SIG-M5 treated with dmso at 0.1 percent for 504 hours (cell line): ENCODE measurements around the gene ARSA.
"Not testable (repeated sequence)": the region's sequence is repeated elsewhere in the genome, so short reads cannot be mapped to it uniquely, and the experiment has no call there.

Experiments
- DNase-seq: peaks from one replicate; lab custom pipeline; 2025; ENCODE audit not compliant: unreplicated experiment; lab: John Stamatoyannopoulos, UW

ARSA gene

DNA sequence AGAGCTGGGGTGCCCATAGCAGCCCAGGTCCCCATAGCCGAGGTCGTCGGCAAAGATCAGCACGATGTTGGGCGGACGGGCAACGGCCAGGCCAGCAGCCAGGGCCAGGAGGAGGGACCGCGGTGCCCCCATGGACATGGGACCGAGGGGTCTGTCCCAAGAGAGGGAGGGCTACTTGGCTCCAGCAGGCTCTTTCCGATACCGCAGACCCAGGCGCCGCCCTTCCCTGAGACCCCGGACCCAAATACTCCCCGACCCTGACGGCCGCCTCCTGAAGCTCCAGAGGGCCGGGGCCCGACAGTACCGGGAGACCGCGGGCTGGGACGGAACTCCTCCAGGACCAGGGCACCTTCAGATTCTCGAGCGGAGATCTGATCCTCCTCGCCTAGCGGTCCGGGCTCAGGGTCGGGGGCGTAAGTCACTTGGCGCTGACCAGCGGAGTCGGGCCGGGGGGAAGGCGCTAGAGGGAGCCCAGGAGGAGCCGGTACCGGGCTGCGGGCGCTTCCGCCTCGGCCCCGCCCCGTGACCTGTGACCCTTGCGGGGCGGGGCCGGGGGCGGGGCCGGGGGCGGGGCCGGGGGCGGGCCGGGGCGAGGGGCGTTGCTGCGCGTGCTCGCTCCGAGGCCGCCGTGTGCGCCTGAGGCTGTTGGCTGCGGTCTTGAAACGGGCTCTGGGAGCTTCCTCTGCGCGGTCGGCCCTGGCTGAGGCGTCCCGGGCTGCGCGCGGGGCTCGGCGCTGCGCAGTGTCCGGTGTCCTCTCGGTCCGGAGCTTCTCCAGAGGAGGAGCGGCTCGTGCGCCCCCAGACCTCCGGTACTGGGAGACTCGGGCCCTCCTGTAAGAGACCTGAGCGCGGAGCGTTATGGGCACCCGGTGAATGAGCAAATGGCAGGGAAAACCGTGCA is at the start of gene ARSA:
TSS of gene ARSA (minus strand) at position 511 of the 901 bp plus-strand sequence. CDS start at position 138, 373 bp downstream.
- peak; percentile 72 for DNase-seq

DNA sequence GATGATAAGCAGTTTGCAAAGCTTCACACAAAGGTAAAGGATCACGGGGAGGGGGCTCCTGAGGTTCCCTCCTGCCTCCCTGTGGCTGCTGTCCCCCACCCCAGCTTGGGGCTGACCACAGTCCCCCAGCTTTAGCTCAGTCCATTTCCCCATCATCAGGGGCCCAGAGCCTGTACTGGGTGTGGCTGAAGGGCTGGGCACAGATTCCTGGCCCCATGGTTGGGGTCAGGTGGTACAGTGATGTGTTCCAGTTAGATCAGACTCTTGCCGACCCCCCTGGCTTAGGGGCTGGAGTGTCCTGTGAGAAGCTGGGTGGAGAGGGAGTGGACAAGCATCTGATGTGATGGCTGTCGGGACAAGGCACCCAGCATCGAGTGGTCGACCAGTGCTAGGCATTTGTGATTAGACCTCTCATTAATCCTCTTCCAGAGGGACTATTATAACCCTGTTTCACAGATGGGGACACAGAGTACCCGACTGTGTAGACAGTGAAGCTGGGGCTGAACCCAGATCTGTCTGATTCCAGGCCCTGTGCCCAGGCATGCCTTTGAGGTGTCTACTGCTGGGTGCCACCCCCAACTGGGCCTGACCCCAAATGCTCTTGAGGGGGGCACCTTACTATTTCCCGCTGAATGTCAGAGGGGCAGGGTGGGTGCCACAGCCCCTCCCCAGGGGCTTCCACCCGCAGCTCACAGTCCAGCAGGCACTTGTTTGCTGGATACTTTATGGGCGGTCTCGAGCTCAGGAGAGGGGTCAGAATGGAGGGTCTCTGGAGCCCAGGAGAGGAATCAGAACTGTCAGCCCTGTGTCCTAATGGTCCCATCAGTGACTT is 48.9 kb upstream of the ARSA start:
- no peak for DNase-seq

DNA sequence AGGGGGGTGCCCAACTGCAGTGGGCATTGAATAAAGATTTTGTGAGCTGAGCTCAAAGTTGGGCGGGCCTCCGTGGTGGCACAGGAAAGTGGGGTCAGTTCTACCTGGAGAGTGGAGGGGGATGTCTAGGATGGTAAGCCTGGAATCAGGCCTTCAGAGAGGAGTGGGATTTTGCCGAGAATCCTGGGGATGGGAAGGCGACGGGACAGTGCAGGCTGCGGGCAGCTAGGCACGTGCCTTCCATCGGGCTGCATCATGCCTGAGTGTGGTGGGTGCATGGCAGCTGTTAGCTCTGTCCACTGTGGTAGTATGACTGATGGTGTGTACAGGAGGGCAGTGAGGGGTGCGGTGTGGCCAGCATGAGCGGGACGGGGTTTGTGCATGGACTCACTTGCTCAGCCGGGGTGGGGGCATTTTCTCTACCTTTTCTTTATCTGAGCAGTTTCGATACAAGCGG is 48.3 kb upstream of the ARSA start:
- no peak for DNase-seq

DNA sequence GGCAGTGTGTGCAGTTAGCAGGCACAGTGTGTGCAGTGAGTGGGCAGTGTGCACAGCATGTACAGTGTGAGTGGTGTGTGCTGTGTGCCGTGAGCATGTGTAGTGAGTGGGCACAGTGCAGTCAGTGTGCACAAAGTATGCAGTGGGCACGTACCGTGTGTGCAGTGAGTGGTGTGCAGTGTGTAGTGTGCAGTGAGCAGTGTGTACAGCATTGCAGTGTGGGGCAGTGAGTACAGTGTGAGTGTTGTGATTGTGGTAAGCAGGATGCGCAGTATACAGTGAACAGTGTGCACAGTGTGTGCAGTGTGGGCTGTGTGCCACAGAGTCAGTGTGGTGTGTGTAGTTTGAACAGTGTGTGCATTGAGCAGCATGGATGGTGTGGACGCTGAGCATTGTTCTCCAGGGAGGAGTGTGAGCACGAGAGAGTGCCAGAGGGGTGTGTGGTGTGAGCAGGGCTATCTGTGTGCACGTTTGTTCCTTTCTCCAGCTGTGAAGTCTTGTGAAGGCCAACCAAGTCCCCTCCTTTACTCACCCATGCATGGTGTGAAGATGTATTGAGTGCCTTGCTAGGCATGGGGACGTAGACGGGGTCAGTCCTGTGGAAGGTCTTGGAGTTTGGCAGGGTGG is 47.7 kb upstream of the ARSA start:
- no peak for DNase-seq

DNA sequence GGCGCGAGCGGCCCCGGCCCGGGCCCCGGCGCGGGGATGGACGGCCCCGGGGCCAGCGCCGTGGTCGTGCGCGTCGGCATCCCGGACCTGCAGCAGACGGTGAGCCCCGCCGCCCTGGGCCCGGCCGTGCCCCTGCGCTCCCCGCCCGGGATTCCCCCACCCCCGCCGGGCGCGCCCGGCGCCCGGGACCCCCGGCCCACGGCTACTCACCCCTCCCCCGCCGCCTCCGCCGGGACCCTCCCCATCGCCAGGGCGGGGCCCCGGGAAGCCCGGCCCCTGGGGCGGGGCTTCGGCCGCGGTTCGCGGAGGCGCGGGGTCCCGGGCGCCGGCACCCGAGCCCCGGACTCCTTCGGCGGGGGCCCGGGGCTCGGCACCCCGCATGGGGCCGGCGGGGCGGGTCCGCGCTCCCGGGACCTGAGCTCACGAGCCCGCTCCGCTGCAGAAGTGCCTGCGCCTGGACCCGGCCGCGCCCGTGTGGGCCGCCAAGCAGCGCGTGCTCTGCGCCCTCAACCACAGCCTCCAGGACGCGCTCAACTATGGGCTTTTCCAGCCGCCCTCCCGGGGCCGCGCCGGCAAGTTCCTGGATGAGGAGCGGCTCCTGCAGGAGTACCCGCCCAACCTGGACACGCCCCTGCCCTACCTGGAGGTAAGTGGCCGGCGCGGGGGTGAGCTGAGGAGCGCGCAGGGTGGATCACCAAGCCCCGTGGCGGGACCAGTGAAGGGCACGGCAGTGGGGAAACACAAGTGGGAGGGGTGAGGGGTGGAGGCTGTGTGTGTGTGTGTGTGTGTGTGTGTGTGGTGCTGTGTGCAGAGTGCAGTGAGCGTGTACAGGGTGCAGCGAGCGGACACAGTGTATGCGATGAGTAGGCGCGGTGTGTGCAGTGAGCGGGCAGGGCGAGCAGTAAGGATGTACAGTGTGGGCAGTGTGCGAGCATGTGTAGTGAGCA is 46.9 kb upstream of the ARSA start:
- no peak for DNase-seq

DNA sequence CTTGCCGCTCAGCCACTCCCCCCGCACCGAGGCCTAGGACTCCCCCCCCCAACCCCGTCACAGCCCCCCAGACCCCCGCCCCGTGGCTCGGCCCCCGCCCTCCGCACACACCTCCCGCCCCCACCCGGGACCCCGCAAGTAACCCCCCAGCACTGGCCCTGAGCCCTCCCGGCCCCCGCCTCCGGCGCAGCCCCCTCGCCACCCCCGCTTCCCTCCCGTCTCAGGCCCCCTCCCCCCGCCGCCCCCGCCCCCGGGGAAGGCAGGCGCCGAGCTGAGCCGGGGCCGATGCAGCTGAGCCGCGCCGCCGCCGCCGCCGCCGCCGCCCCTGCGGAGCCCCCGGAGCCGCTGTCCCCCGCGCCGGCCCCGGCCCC is 46.2 kb upstream of the ARSA start:
- no peak for DNase-seq

DNA sequence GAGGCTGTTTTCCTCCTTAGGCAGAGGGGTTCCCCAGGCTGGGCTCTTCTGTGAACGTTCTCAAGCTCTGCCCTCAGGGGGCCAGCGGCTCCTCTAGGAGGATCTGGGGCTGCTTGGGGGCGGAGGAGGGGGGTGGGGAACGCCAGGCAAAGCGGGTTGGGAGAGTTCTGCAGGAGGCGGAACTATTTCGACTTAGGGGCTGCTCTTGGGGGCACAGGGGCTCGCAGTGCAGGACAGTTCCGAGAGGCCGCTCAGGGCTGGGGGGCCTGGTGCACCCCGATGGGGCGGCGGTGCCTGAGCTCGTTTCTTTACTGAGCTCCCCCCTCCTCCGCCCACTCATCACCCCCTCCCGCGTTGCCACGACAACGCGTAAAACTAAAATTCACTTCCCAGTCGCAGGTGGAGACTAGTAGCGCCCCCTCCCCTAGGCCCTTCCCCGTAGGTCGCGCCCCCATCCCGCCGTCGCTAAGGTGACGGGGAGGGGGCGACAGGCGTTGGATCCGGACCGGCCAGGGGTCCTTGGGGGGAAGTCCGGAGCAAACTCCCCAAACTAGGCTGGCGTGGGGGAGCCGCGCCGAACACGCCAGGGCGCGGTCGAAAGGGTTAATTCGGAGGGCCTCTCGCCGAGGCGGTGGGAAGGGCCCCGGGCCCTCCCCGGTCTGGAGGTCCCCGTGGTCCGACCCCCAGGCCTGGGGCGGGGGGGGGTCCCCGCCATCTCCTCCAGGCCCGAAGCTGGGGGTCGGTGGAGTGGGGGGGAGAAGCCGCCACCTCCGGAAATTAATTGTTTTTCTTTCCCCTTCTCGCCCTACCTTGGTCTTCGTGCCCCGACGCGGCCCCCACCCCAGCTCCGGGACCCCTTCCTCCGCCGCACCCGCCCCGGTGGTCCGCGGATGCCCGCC is 45.5 kb upstream of the ARSA start:
- DNase-seq = no peak

DNA sequence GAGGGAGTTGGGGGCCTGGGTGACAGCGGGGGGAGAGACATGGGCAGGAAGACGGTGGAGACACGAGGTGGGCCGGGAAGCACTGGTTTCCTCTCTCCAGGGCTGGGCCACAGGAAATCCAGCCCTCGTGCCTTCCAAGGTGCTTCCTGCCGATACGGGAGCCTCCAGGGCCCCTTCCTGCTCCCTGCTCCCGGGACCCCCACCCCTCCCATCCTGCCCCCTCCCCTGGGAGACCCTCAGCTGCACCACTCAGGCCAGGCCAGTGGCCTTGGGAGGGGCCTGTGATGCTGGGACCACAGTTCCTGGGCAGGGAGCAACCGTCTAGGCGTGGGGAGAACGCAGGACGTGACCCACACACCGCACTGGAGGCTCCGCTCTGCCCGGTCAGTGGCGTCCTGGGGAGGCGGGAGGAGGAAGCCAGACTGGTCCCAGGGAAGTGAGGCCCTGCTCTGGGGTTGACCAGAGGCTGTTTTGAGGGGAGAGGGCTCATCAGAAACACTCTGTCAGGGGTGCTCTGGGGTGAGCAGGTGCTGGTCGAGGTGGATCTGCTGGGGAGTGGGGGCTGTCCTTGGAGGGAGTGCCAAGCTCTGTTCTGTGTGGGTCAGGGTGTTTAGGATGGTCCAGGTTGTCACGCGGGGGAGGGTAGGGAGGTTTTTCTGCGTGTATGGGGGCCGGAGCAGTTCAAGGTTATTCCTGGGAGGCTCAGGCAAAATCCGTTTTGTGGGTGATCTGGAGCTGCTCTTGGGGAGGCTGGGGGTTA is 44.7 kb upstream of the ARSA start, which contains the start of gene SHANK3:
TSS of gene SHANK3 (plus strand) at position 353 of the 760 bp plus-strand sequence.
- DNase-seq = no peak

DNA sequence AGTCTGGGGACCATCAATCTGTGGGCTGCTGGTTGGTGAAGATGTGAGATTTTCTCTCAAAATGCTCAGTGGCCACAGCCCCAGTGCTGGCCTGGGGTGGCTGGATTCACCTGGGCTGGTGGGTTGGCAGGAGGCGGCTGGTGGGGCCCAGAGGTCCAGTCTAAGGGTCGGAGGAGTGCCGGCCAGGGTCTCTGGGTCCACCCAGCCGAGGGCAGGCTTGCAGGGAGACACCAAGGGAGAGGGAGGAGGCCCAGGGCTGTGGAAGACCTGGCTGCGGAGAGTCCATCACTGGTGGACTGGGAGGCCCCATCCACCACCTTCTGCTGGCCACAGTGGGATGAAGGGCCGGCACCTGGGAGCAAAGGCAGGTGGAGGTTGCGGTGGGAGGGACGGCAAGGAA is 44.1 kb upstream of the ARSA start:
- DNase-seq = no peak

DNA sequence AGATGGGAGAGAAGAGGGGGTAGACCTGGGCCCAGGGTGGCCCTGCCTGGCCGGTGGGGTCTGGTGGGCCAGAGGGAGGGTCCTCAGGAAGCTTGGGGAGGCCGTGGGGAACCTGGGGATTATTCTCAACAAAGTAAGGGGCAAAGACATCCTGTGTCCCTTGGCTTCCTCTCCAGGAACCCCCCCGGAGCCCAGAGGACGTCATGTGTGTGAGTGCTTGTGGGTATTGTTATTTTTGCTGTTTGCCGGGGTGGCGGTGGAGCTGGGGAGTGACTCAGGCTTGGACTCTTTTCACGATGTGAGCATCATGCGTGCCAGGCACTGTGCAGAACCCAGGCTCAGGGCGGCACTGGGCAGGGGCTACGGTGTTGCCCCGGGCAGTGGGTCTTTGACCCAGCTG is 43.7 kb upstream of the ARSA start:
- no peak for DNase-seq

DNA sequence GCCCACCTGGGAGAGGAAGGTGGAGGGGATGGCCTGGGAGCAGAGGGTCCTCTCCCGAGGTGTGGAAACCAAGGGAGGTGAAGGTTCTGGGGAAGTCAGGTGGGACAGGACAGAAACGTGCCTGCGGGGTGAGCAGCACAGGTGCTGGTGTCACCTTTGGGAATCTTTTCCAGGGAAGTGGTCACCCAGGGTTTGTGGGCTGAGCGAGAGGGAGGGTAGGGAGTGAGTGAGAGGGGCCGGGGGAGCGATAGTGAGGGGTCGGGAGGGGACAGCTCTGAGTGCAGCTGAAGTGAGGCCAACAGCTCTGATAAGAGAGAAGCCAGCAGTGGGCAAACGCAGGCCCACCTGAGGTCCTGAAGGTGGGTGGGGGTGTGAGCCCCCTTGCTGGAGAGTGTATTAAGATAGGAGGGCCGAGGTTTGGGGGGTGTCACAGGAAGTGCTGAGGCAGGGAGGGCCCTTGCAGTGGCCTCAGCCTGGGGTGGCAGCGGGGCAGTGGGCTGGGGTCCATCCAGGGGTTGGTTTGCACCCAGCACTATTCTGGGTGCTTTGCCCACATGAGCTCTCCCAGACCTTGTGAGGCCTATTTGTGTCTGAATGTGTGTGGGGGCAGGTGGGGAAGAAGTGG is 43.1 kb upstream of the ARSA start:
- DNase-seq = no peak

DNA sequence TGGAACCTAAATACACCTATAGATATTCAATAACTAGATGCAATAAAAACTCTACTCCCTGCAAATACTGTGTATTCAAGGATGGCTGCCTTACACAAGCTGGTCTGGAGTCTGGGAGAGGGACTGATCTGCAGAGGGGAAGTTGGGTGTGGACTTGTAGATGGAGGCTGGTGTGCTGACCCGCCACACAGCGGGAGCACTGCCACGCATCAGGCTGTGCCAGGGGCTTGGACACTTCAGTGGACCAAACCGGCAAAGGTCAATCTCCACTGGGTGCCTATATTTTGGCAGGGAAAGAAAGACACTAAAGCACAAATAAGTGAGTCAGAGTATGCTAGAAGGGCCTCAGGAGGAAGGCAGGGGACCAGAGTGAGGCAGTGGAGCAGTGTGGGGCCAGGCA is 42.6 kb upstream of the ARSA start:
- DNase-seq = no peak

DNA sequence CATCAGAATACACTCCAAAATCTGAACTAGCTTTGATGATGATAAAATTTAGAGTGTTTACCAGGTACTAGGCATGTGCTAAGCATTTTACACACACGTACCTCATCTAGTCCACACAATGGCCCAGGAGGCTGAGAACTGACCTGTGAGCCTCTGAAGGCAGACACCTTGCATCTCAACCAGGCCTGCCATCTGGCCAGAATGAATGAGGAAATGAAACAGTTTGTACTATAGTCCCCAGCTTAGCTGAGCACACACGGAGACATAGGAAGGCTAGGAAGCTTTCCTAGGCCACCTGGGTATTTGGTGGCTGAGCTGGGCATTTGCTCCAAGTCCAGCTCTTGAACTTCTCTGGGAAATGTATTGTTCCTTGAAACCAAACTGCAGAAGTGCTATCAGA is 37.8 kb upstream of the ARSA start:
- no peak for DNase-seq

DNA sequence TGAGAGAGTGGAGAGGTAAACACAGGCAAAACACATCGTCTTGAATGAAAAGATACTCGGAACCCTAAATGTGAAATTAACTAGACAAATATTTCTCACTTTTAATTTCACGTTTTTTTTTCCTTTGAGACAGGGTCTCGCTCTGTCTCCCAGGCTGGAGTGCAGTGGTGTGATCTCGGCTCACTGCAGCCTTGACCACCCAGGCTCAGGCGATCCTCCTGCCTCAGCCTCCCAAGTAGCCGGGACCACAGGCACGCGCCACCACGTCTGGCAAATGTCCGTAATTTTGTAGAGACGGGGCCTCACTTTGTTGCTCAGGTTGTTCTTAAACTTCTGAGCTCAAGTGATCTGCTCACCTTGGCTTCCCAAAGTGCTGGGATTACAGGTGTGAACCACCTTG is 37.3 kb upstream of the ARSA start:
- no peak for DNase-seq

DNA sequence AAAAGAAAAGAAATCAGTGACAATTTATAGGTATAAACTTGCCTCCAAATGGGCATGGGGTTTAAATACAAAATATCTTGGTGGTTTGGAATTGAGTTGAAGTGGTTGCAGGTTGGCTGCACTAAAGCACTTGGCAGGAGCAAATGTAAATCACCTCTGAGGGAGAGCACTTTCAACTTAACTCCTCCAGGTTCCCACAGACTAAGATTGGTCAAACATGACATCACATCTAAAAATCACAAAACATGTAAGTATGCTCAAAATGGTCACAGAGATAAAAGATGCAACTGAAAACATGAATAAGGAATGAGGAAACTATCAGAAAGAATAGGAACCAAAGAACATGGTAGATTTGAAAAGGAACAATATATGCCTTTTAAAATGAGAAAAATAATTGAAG is 32.4 kb upstream of the ARSA start:
- DNase-seq = no peak

DNA sequence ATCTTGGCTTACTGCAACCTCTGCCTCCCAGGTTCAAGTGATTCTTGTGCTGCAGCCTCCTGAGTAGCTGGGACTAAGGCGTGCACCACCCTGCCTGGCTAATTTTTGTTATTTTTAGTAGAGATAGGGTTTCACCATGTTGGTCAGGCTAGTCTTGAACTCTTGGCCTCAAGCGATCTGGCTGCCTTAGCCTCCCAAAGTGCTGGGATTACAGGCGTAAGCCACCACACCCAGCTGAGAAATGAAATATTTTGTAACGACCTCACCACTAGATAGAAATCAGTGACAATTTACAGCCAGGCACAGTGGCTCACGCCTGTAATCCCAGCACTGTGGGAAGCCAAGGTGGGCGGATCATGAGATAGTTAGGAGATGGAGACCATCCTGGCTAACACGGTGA is 31.8 kb upstream of the ARSA start:
- not testable (repeated sequence) for DNase-seq

DNA sequence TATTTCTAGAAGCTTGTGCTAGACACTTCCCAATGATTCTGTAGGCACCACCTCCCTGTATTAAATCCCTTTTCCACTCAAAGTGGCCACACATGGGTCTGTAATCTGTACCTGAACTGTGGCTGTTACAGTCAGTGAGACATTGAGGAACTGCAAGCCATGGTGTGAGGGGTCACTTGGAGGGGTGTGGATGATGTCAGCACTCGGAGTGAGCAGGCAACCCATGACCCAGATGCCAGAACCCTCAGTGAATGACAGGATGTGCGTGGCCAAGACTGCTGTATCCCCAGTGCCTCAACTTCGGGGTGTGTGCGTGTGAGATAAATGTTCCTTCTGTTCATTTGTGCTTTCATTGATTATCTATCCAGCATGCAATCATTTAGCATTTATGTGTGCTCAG is 30.0 kb upstream of the ARSA start:
- DNase-seq = no peak
